ENCODE measurements around the gene TM9SF3.

DNA sequence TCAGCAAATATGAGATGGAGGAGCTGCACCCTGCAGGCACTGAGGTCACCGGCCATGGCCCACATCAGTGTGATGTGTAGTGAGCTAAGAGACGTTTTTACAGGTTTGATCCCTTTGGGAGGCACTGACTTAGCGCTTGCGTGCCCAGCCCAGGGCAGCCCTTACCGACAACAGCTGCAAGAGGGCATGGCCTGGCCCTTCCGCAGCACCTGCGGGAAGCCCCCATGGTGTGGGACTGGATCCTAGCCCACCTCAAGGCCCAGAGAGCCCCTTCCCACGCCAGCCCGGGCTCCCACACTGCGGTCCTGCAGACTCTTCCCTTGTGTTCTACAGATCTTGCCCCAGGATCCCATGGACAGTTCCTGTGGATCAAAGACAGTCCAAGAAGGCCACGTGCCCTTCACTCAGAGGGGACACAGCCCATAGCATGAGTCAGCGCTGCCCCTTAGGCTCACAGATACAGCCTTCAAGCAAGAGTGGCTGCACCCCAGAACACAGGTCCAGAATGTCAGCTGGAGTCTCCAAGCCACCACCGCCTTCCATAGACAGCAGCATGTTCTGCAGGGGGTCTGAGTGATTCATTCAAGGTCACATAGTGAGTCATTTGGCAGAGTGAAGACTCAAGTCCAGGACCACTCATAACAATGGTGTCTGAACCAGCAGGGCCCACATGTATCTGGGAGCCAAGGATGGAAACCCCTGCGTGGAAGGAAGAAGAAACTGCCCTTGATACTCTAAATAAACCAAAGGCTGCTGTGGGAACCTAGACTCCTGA lies 98.5 kb downstream of the TM9SF3 start:
- TF ChIP-seq POLR2A (IDR thresholded peaks at IDR 0.05; ENCODE audit: low read length) (no peak), GATA1 (IDR thresholded peaks at IDR 0.05; ENCODE audit: low read depth, low read length) (no peak)
